Neutrophil (primary cell): ENCODE results near the gene WDR81.

Experiments used
- H3K27ac ChIP-seq: fragments of 200-600 bp; sonication (generic); 2 replicates; pipeline ENCODE4 v1.5.1; 2016; ENCODE audit warnings: mild to moderate bottlenecking, moderate library complexity
- H3K27me3 ChIP-seq: fragments of 200-600 bp; sonication (generic); 2 replicates; pipeline ENCODE4 v1.6.0; 2016; ENCODE audit warnings: mild to moderate bottlenecking
- H3K36me3 ChIP-seq: fragments of 200-600 bp; sonication (generic); 2 replicates; pipeline ENCODE4 v1.5.1; 2017
- H3K4me1 ChIP-seq, 2 experiments: fragments of 200-600 bp in 1 of 2; sonication (generic) in 1 of 2; 1 replicate in 1 of 2; 2 replicates in 1 of 2; pipeline versions ENCODE4 v1.5.1 to v1.6.1; 2013 to 2016; ENCODE audit warnings: low read depth in 1 of 2, low read length in 1 of 2, mild to moderate bottlenecking in 1 of 2, moderate library complexity in 1 of 2; ENCODE audit not compliant: control insufficient read depth in 1 of 2, insufficient read depth in 1 of 2
- H3K4me3 ChIP-seq, 2 experiments: fragments of 200-600 bp in 1 of 2; sonication (generic) in 1 of 2; 1 replicate in 1 of 2; 2 replicates in 1 of 2; pipeline ENCODE4 v1.5.1; 2013 to 2016; ENCODE audit warnings: low read depth in 1 of 2, low read length in 1 of 2, mild to moderate bottlenecking in 1 of 2, moderate library complexity in 1 of 2
- H3K9me3 ChIP-seq: fragments of 200-600 bp; sonication (generic); 2 replicates; pipeline ENCODE4 v1.5.1; 2016
- TF ChIP-seq, protein P1 (sequence below): fragments of 200-600 bp; sonication (generic); IDR thresholded peaks from 2 replicates; pipeline ENCODE4 v1.5.1; 2016; ENCODE audit warnings: antibody characterized with exemption

Gene WDR81

DNA sequence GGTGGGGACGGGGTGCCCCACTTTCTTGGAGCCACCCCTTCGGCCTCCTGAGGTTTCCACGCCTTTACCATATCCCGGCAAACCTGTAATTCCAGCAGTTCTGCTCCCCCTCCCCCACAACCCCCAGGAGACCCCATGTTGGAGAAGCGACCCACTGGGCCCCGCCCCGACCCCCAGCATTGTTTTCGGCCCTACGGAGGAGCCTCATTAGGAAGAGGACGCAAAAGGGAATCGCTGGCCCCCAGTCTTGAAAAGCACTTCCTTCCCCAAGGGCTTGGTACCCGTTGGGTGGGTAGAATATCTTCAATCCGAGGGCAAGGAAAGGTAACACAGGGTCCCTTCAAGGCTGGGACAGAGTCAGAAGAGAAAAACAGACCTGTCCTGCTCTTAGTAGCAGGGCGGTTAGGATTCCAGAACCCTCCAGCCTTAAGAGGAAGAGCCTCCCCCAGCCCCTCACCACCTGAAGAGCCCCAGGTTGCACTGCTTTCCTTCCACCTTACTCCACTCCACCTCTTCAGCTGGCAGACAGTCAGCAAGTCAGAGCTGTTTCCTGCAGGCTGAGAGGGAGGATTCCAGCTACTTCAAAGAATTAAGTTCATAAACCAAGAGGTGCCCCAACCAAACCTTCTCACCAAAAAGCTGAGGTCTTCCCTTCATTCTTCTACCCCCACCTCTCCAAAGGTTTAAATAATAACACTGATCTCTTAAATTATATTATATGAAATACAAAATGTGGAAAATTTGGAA lies 13.5 kb upstream of the WDR81 start:
- Histone ChIP-seq H3K9me3 (no peaks in the 10 kb centered on the region), H3K4me1 (peaks cover 37 to 46% of the 10 kb centered on the region in 2 experiments), H3K27me3 (peaks cover 85% of the 10 kb centered on the region), H3K4me3 (peak overlapping the region; percentile 58 to 62), H3K27ac (no peak overlapping the region), H3K36me3 (peaks cover 22% of the 10 kb centered on the region)
- TF ChIP-seq, protein P1, sequence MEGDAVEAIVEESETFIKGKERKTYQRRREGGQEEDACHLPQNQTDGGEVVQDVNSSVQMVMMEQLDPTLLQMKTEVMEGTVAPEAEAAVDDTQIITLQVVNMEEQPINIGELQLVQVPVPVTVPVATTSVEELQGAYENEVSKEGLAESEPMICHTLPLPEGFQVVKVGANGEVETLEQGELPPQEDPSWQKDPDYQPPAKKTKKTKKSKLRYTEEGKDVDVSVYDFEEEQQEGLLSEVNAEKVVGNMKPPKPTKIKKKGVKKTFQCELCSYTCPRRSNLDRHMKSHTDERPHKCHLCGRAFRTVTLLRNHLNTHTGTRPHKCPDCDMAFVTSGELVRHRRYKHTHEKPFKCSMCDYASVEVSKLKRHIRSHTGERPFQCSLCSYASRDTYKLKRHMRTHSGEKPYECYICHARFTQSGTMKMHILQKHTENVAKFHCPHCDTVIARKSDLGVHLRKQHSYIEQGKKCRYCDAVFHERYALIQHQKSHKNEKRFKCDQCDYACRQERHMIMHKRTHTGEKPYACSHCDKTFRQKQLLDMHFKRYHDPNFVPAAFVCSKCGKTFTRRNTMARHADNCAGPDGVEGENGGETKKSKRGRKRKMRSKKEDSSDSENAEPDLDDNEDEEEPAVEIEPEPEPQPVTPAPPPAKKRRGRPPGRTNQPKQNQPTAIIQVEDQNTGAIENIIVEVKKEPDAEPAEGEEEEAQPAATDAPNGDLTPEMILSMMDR = no peak

- H3K27me3 ChIP-seq = peaks cover 76% of the 10 kb centered on the region
- H3K9me3 ChIP-seq = no peaks in the 10 kb centered on the region
- H3K4me1 ChIP-seq = peaks cover 40 to 50% of the 10 kb centered on the region in 2 experiments
- H3K4me3 ChIP-seq = no peak overlapping the region
- H3K36me3 ChIP-seq = peaks cover 22% of the 10 kb centered on the region
- TF ChIP-seq, protein P1 = no peak
- H3K27ac ChIP-seq = no peak overlapping the region
Measured at GRCh38 chr17:1711804-1712203, 12.7 kb upstream of the WDR81 start.

DNA sequence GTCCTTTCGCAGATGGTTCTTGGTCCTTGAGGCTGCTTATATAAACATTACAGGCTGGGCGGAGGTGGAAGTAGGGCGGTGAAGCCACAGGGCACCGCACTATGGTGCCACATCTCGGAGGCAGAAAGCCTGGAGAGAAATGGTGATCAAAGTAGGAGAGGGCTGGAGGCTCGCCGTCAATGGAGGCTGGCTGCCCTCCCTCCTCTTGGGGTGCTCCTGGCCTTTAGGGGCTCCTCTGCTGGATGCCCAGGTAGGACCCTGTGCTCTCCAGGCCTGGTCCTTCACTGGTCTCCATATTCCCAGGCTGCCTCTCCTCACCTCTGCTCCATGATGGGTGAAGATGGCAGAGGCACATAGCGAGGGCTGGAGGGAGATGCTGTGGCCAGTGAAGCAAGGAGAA lies 12.2 kb upstream of the WDR81 start:
- peaks cover 22% of the 10 kb centered on the region for H3K36me3 ChIP-seq
- no peak overlapping the region for H3K4me3 ChIP-seq
- TF ChIP-seq, protein P1 = no peak
- no peaks in the 10 kb centered on the region for H3K9me3 ChIP-seq
- peaks cover 45 to 54% of the 10 kb centered on the region in 2 experiments for H3K4me1 ChIP-seq
- H3K27me3 ChIP-seq = peaks cover 72% of the 10 kb centered on the region
- no peak overlapping the region for H3K27ac ChIP-seq

DNA sequence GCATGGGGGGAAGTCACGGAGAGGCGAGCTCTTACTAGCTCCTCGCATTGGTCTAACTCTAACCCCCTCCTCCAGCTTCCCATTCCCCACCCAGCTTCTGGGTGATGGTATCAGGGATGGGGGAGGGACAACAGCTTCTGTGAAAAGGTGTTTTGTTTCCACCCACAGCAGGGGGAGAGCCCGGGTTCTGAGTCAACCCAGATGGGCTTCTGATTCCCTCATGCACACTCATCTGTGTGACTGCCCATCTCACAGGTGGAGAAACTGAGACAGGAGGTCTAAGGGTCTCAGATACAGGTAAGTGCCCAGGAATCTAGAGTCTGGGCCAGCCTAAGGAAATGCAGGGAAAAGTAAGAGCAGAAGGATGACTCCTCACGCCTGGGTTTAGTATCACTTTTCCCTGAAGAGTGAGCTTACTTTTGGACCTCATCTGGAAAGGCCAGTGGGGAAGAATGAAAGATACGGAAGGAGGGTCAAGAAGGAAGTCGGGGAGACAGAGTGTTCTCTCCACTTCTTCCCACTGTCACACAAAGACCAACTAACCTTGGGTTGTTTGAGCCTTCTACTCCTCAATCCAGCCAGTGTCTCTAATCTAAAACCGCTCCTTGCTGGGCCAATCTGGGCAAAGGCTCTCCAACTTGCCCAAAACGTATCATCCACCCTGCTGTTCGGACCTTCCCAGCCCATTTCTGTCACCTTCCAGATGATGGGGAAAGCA lies 11.2 kb upstream of the WDR81 start:
- no peaks in the 10 kb centered on the region for H3K9me3 ChIP-seq

DNA sequence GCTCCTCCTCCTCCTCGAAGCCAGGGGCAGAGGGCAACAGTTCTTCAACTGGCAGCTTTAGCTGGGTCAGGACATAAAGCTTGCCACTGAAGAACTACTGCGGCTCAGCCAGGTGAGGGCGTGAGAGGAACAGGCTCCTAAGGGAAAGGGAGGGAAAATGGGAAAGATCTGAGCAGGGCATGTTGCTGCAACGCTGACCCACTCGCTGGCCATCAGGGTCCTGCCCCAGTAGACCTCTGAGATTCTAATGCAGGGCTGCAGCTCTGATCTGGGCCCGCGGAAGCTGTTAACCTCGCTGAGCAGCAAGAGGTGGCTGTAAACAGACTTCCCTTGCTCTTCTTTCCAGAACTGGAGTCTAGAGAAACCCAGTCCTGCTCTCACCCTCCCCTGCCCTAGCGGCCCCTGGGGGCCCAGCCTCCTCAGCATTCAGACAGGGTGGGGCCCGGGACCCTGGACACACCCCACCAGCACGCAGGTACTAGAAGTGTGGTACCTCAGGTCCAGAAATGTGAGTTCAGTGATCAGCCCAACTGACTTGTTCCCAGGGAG lies 10.6 kb upstream of the WDR81 start:
- Histone ChIP-seq H3K36me3 (peaks cover 22% of the 10 kb centered on the region), H3K27me3 (peaks cover 56% of the 10 kb centered on the region), H3K27ac (no peak overlapping the region), H3K9me3 (no peaks in the 10 kb centered on the region), H3K4me3 (peak overlapping the region in 1 of 2 experiments; percentile 91), H3K4me1 (peaks cover 50 to 62% of the 10 kb centered on the region in 2 experiments)
- TF ChIP-seq, protein P1 = no peak

More for the DNA sequence above, 11.2 kb upstream of the WDR81 start:
- Histone ChIP-seq H3K36me3 (peaks cover 22% of the 10 kb centered on the region), H3K4me1 (peaks cover 54 to 65% of the 10 kb centered on the region in 2 experiments), H3K27ac (no peak overlapping the region), H3K27me3 (peaks cover 62% of the 10 kb centered on the region), H3K4me3 (no peak overlapping the region)
- TF ChIP-seq, protein P1 = no peak
